ENCODE results near the gene CRB3. TPM values are rescaled to one million over a fixed set of nuclear protein-coding genes. Genes with fewer than 3 reads are reported as not detected.
"Not testable (repeated sequence)": the region's sequence is repeated elsewhere in the genome, so short reads cannot be mapped to it uniquely, and the experiment has no call there.

CRB3 gene
- total RNA-seq, 1 donor from 2014 or later = 0.39 TPM

GRCh38 chr19:6424939-6425731 is 38.9 kb upstream of the CRB3 start:
- peaks cover 28% of the 10 kb centered on the region for H3K4me1 Mint-ChIP-seq (ENCODE audit: low read depth)
- peak; percentile 99 for DNase-seq (ENCODE audit: low spot score)
- H3K9me3 Mint-ChIP-seq = no peaks in the 10 kb centered on the region
- peaks cover 14% of the 10 kb centered on the region for H3K36me3 Mint-ChIP-seq (ENCODE audit: low read depth)
- peak overlapping the region; percentile 79 for H3K4me3 Mint-ChIP-seq
- H3K27me3 Mint-ChIP-seq (ENCODE audit: insufficient read depth) = no peaks in the 10 kb centered on the region
- H3K27ac Mint-ChIP-seq = peak overlapping the region; percentile 90
- intact Hi-C loops (cut with micrococcal nuclease) = loop anchor here (1.0 to 10.0 kb wide), 13 partner anchors 32 to 800 kb away; partner anchors contain the start of genes CLPP, DENND1C, GTF2F1 and SAFB

- no peaks in the 10 kb centered on the region for H3K27me3 Mint-ChIP-seq (ENCODE audit: insufficient read depth)
- peaks cover 11% of the 10 kb centered on the region for H3K36me3 Mint-ChIP-seq (ENCODE audit: low read depth)
- intact Hi-C loops (cut with micrococcal nuclease) = loop anchor here (1.0 to 10.0 kb wide), 13 partner anchors 33 to 801 kb away; partner anchors contain the start of genes CLPP, DENND1C, GTF2F1 and SAFB
- H3K4me3 Mint-ChIP-seq = peak overlapping the region; percentile 79
- no peaks in the 10 kb centered on the region for H3K9me3 Mint-ChIP-seq
- peaks cover 28% of the 10 kb centered on the region for H3K4me1 Mint-ChIP-seq (ENCODE audit: low read depth)
- no peak for DNase-seq (ENCODE audit: low spot score)
- peak overlapping the region; percentile 90 for H3K27ac Mint-ChIP-seq
These were observed 38.1 kb upstream of the CRB3 start for GRCh38 chr19:6425732-6426620.

- H3K4me3 Mint-ChIP-seq = no peak overlapping the region
- H3K27me3 Mint-ChIP-seq (ENCODE audit: insufficient read depth) = no peaks in the 10 kb centered on the region
- H3K9me3 Mint-ChIP-seq = no peaks in the 10 kb centered on the region
- H3K36me3 Mint-ChIP-seq (ENCODE audit: low read depth) = peaks cover 9% of the 10 kb centered on the region
- no peak overlapping the region for H3K27ac Mint-ChIP-seq
- intact Hi-C loops (cut with micrococcal nuclease) = loop anchor here (10.0 kb wide), 1 partner anchor 802 kb away; the partner anchor contains the start of genes SAFB and SAFB2
- no peak for DNase-seq (ENCODE audit: low spot score)
- peaks cover 26% of the 10 kb centered on the region for H3K4me1 Mint-ChIP-seq (ENCODE audit: low read depth)
These were observed 36.9 kb upstream of the CRB3 start for GRCh38 chr19:6427131-6427530.

- intact Hi-C loops (cut with micrococcal nuclease) = loop anchor here (10.0 kb wide), 1 partner anchor 804 kb away; the partner anchor contains the start of genes SAFB and SAFB2
- not testable (repeated sequence) for H3K4me3 Mint-ChIP-seq; H3K27me3 Mint-ChIP-seq (ENCODE audit: insufficient read depth); H3K9me3 Mint-ChIP-seq; H3K27ac Mint-ChIP-seq; H3K36me3 Mint-ChIP-seq (ENCODE audit: low read depth); DNase-seq (ENCODE audit: low spot score); H3K4me1 Mint-ChIP-seq (ENCODE audit: low read depth)
These were observed 35.2 kb upstream of the CRB3 start for GRCh38 chr19:6428692-6429418.

GRCh38 chr19:6429419-6430221 is 34.5 kb upstream of the CRB3 start:
- Mint-ChIP-seq H3K4me1 (ENCODE audit: low read depth) (peaks cover 10% of the 10 kb centered on the region), H3K27ac (no peak overlapping the region), H3K4me3 (no peak overlapping the region), H3K27me3 (ENCODE audit: insufficient read depth) (peaks cover 2% of the 10 kb centered on the region), H3K36me3 (ENCODE audit: low read depth) (no peaks in the 10 kb centered on the region), H3K9me3 (no peaks in the 10 kb centered on the region)
- intact Hi-C loops (cut with micrococcal nuclease) = loop anchor here (10.0 kb wide), 1 partner anchor 805 kb away; the partner anchor contains the start of genes SAFB and SAFB2
- no peak for DNase-seq (ENCODE audit: low spot score)

- intact Hi-C loops (cut with micrococcal nuclease) = no loop called here
- H3K27me3 Mint-ChIP-seq (ENCODE audit: insufficient read depth) = peaks cover 2% of the 10 kb centered on the region
- H3K36me3 Mint-ChIP-seq (ENCODE audit: low read depth) = no peaks in the 10 kb centered on the region
- H3K4me1 Mint-ChIP-seq (ENCODE audit: low read depth) = no peaks in the 10 kb centered on the region
- H3K27ac Mint-ChIP-seq = no peak overlapping the region
- H3K4me3 Mint-ChIP-seq = no peak overlapping the region
- no peaks in the 10 kb centered on the region for H3K9me3 Mint-ChIP-seq
- DNase-seq (ENCODE audit: low spot score) = no peak
These were observed 32.2 kb upstream of the CRB3 start for GRCh38 chr19:6431891-6432290.

GRCh38 chr19:6433165-6433564 is 30.9 kb upstream of the CRB3 start:
- no peak for DNase-seq (ENCODE audit: low spot score)
- Mint-ChIP-seq H3K27ac (no peak overlapping the region), H3K4me1 (ENCODE audit: low read depth) (no peaks in the 10 kb centered on the region), H3K27me3 (ENCODE audit: insufficient read depth) (peaks cover 2% of the 10 kb centered on the region), H3K36me3 (ENCODE audit: low read depth) (no peaks in the 10 kb centered on the region), H3K4me3 (no peak overlapping the region), H3K9me3 (no peaks in the 10 kb centered on the region)
- intact Hi-C loops (cut with micrococcal nuclease) = no loop called here

GRCh38 chr19:6433663-6434062 is 30.4 kb upstream of the CRB3 start, which contains the start of gene SLC25A41:
Gene SLC25A41, minus strand, starts transcription at chr19:6433763. Its CDS starts 70 bp downstream, at chr19:6433693.
- Mint-ChIP-seq H3K4me3 (no peak within 1 kb of the TSS), H3K36me3 (ENCODE audit: low read depth) (no peaks in the 10 kb centered on the region), H3K27me3 (ENCODE audit: insufficient read depth) (peaks cover 2% of the 10 kb centered on the region), H3K4me1 (ENCODE audit: low read depth) (no peaks in the 10 kb centered on the region), H3K27ac (no peak within 1 kb of the TSS), H3K9me3 (no peaks in the 10 kb centered on the region)
- intact Hi-C loops (cut with micrococcal nuclease) = no loop called here
- DNase-seq (ENCODE audit: low spot score) = no peak

GRCh38 chr19:6439743-6440142 is 24.3 kb upstream of the CRB3 start:
- H3K27me3 Mint-ChIP-seq (ENCODE audit: insufficient read depth) = peaks cover 2% of the 10 kb centered on the region
- DNase-seq (ENCODE audit: low spot score) = no peak
- no peak overlapping the region for H3K27ac Mint-ChIP-seq
- intact Hi-C loops (cut with micrococcal nuclease) = no loop called here
- H3K36me3 Mint-ChIP-seq (ENCODE audit: low read depth) = no peaks in the 10 kb centered on the region
- H3K4me1 Mint-ChIP-seq (ENCODE audit: low read depth) = no peaks in the 10 kb centered on the region
- H3K9me3 Mint-ChIP-seq = no peaks in the 10 kb centered on the region
- no peak overlapping the region for H3K4me3 Mint-ChIP-seq

- Mint-ChIP-seq H3K4me1 (ENCODE audit: low read depth) (no peaks in the 10 kb centered on the region), H3K36me3 (ENCODE audit: low read depth) (peaks cover 2% of the 10 kb centered on the region), H3K27ac (no peak overlapping the region), H3K27me3 (ENCODE audit: insufficient read depth) (peaks cover 2% of the 10 kb centered on the region), H3K4me3 (no peak overlapping the region), H3K9me3 (no peaks in the 10 kb centered on the region)
- DNase-seq (ENCODE audit: low spot score) = no peak
- intact Hi-C loops (cut with micrococcal nuclease) = no loop called here
These were observed 23.2 kb upstream of the CRB3 start for GRCh38 chr19:6440905-6441304.

- H3K4me3 Mint-ChIP-seq = no peak overlapping the region
- H3K27ac Mint-ChIP-seq = no peak overlapping the region
- DNase-seq (ENCODE audit: low spot score) = no peak
- H3K4me1 Mint-ChIP-seq (ENCODE audit: low read depth) = no peaks in the 10 kb centered on the region
- peaks cover 8% of the 10 kb centered on the region for H3K36me3 Mint-ChIP-seq (ENCODE audit: low read depth)
- no peaks in the 10 kb centered on the region for H3K9me3 Mint-ChIP-seq
- intact Hi-C loops (cut with micrococcal nuclease) = no loop called here
- H3K27me3 Mint-ChIP-seq (ENCODE audit: insufficient read depth) = peaks cover 2% of the 10 kb centered on the region
These were observed 21.9 kb upstream of the CRB3 start for GRCh38 chr19:6442087-6442688.
